Measurements from ENCODE around the gene PEAR1. TPM values are rescaled to one million over a fixed set of nuclear protein-coding genes. Genes with fewer than 3 reads are reported as not detected.

Gene PEAR1
- total and polyA plus RNA-seq, 2 donors = 0.61 to 2.5 TPM

- peaks cover 51 to 96% of the 10 kb centered on the region in 2 donors for H3K27me3 ChIP-seq (ENCODE audit: control insufficient read depth in 2 of 2, insufficient read depth in 1 of 2, low read length in 1 of 2)
- peaks cover 0 to 21% of the 10 kb centered on the region in 2 donors for H3K4me1 ChIP-seq (ENCODE audit: control insufficient read depth in 2 of 2, insufficient read depth in 2 of 2, low read length in 2 of 2)
- WGBS = 78% methylated on average over 7 of the region's 7 CpGs
Observed at GRCh38 chr1:156847591-156848460, 45.7 kb upstream of the PEAR1 start.

GRCh38 chr1:156848461-156849150 is 44.9 kb upstream of the PEAR1 start:
- DNase-seq (ENCODE audit: low read depth in 6 of 9, low spot score in 9 of 9) = peak in 5 of 9 donors; percentile 18 to 74 (median 37)
- Histone ChIP-seq H3K4me1 (ENCODE audit: control insufficient read depth in 2 of 2, insufficient read depth in 2 of 2, low read length in 2 of 2) (peaks cover 0 to 21% of the 10 kb centered on the region in 2 donors), H3K9me3 (ENCODE audit: control insufficient read depth in 2 of 2, insufficient read depth in 1 of 2, low read length in 1 of 2) (peaks cover 0 to 12% of the 10 kb centered on the region in 2 donors), H3K27ac (ENCODE audit: low read depth in 1 of 2, low read length in 1 of 2) (no peak overlapping the region), H3K36me3 (ENCODE audit: control insufficient read depth in 2 of 2, insufficient read depth in 2 of 2, low read length in 1 of 2) (no peaks in the 10 kb centered on the region), H3K27me3 (ENCODE audit: control insufficient read depth in 2 of 2, insufficient read depth in 1 of 2, low read length in 1 of 2) (peaks cover 48 to 94% of the 10 kb centered on the region in 2 donors), H3K4me3 (ENCODE audit: low read length in 2 of 2) (no peak overlapping the region)
- WGBS = 11% methylated on average over 36 of the region's 36 CpGs

More at GRCh38 chr1:156847591-156848460, 45.7 kb upstream of the PEAR1 start:
- no peak for DNase-seq (ENCODE audit: low read depth in 6 of 9, low spot score in 9 of 9)
- H3K4me3 ChIP-seq (ENCODE audit: low read length in 2 of 2) = no peak overlapping the region
- peaks cover 0 to 12% of the 10 kb centered on the region in 2 donors for H3K9me3 ChIP-seq (ENCODE audit: control insufficient read depth in 2 of 2, insufficient read depth in 1 of 2, low read length in 1 of 2)
- no peak overlapping the region for H3K27ac ChIP-seq (ENCODE audit: low read depth in 1 of 2, low read length in 1 of 2)
- H3K36me3 ChIP-seq (ENCODE audit: control insufficient read depth in 2 of 2, insufficient read depth in 2 of 2, low read length in 1 of 2) = no peaks in the 10 kb centered on the region

- Histone ChIP-seq H3K4me1 (ENCODE audit: control insufficient read depth in 2 of 2, insufficient read depth in 2 of 2, low read length in 2 of 2) (peaks cover 0 to 21% of the 10 kb centered on the region in 2 donors), H3K9me3 (ENCODE audit: control insufficient read depth in 2 of 2, insufficient read depth in 1 of 2, low read length in 1 of 2) (peaks cover 0 to 12% of the 10 kb centered on the region in 2 donors), H3K36me3 (ENCODE audit: control insufficient read depth in 2 of 2, insufficient read depth in 2 of 2, low read length in 1 of 2) (no peaks in the 10 kb centered on the region), H3K27me3 (ENCODE audit: control insufficient read depth in 2 of 2, insufficient read depth in 1 of 2, low read length in 1 of 2) (peaks cover 48 to 94% of the 10 kb centered on the region in 2 donors), H3K4me3 (ENCODE audit: low read length in 2 of 2) (no peak overlapping the region), H3K27ac (ENCODE audit: low read depth in 1 of 2, low read length in 1 of 2) (no peak overlapping the region)
- WGBS = 28% methylated on average over 23 of the region's 23 CpGs
- DNase-seq (ENCODE audit: low read depth in 6 of 9, low spot score in 9 of 9) = no peak
Observed at GRCh38 chr1:156849151-156849496, 44.4 kb upstream of the PEAR1 start.

- peaks cover 0 to 10% of the 10 kb centered on the region in 2 donors for H3K4me1 ChIP-seq (ENCODE audit: control insufficient read depth in 2 of 2, insufficient read depth in 2 of 2, low read length in 2 of 2)
- no peak for DNase-seq (ENCODE audit: low read depth in 6 of 9, low spot score in 9 of 9)
- peaks cover 29 to 91% of the 10 kb centered on the region in 2 donors for H3K27me3 ChIP-seq (ENCODE audit: control insufficient read depth in 2 of 2, insufficient read depth in 1 of 2, low read length in 1 of 2)
Observed at GRCh38 chr1:156851779-156852417, 41.6 kb upstream of the PEAR1 start.

GRCh38 chr1:156852418-156852874 is 41.1 kb upstream of the PEAR1 start:
- 85% methylated on average over 9 of the region's 9 CpGs for WGBS
- peaks cover 0 to 10% of the 10 kb centered on the region in 2 donors for H3K4me1 ChIP-seq (ENCODE audit: control insufficient read depth in 2 of 2, insufficient read depth in 2 of 2, low read length in 2 of 2)
- H3K9me3 ChIP-seq (ENCODE audit: control insufficient read depth in 2 of 2, insufficient read depth in 1 of 2, low read length in 1 of 2) = no peaks in the 10 kb centered on the region
- H3K27me3 ChIP-seq (ENCODE audit: control insufficient read depth in 2 of 2, insufficient read depth in 1 of 2, low read length in 1 of 2) = peaks cover 29 to 91% of the 10 kb centered on the region in 2 donors
- no peak overlapping the region for H3K4me3 ChIP-seq (ENCODE audit: low read length in 2 of 2)
- H3K36me3 ChIP-seq (ENCODE audit: control insufficient read depth in 2 of 2, insufficient read depth in 2 of 2, low read length in 1 of 2) = no peaks in the 10 kb centered on the region
- no peak for DNase-seq (ENCODE audit: low read depth in 6 of 9, low spot score in 9 of 9)
- no peak overlapping the region for H3K27ac ChIP-seq (ENCODE audit: low read depth in 1 of 2, low read length in 1 of 2)

More at GRCh38 chr1:156851779-156852417, 41.6 kb upstream of the PEAR1 start:
- no peaks in the 10 kb centered on the region for H3K36me3 ChIP-seq (ENCODE audit: control insufficient read depth in 2 of 2, insufficient read depth in 2 of 2, low read length in 1 of 2)
- no peak overlapping the region for H3K27ac ChIP-seq (ENCODE audit: low read depth in 1 of 2, low read length in 1 of 2)
- 93% methylated on average over 17 of the region's 17 CpGs for WGBS
- H3K9me3 ChIP-seq (ENCODE audit: control insufficient read depth in 2 of 2, insufficient read depth in 1 of 2, low read length in 1 of 2) = no peaks in the 10 kb centered on the region
- H3K4me3 ChIP-seq (ENCODE audit: low read length in 2 of 2) = no peak overlapping the region

GRCh38 chr1:156853761-156854160 is 39.8 kb upstream of the PEAR1 start:
- Histone ChIP-seq H3K9me3 (ENCODE audit: control insufficient read depth in 2 of 2, insufficient read depth in 1 of 2, low read length in 1 of 2) (no peaks in the 10 kb centered on the region), H3K36me3 (ENCODE audit: control insufficient read depth in 2 of 2, insufficient read depth in 2 of 2, low read length in 1 of 2) (no peaks in the 10 kb centered on the region), H3K4me1 (ENCODE audit: control insufficient read depth in 2 of 2, insufficient read depth in 2 of 2, low read length in 2 of 2) (peaks cover 0 to 4% of the 10 kb centered on the region in 2 donors), H3K27ac (ENCODE audit: low read depth in 1 of 2, low read length in 1 of 2) (no peak overlapping the region), H3K4me3 (ENCODE audit: low read length in 2 of 2) (no peak overlapping the region), H3K27me3 (ENCODE audit: control insufficient read depth in 2 of 2, insufficient read depth in 1 of 2, low read length in 1 of 2) (peaks cover 29 to 91% of the 10 kb centered on the region in 2 donors)
- no peak for DNase-seq (ENCODE audit: low read depth in 6 of 9, low spot score in 9 of 9)
- WGBS = 94% methylated on average over 19 of the region's 19 CpGs

- Histone ChIP-seq H3K36me3 (ENCODE audit: control insufficient read depth in 2 of 2, insufficient read depth in 2 of 2, low read length in 1 of 2) (no peaks in the 10 kb centered on the region), H3K4me1 (ENCODE audit: control insufficient read depth in 2 of 2, insufficient read depth in 2 of 2, low read length in 2 of 2) (no peaks in the 10 kb centered on the region), H3K9me3 (ENCODE audit: control insufficient read depth in 2 of 2, insufficient read depth in 1 of 2, low read length in 1 of 2) (no peaks in the 10 kb centered on the region), H3K4me3 (ENCODE audit: low read length in 2 of 2) (no peak overlapping the region), H3K27ac (ENCODE audit: low read depth in 1 of 2, low read length in 1 of 2) (no peak overlapping the region), H3K27me3 (ENCODE audit: control insufficient read depth in 2 of 2, insufficient read depth in 1 of 2, low read length in 1 of 2) (peaks cover 32 to 91% of the 10 kb centered on the region in 2 donors)
- WGBS = 66% methylated on average over 3 of the region's 3 CpGs
- no peak for DNase-seq (ENCODE audit: low read depth in 6 of 9, low spot score in 9 of 9)
Observed at GRCh38 chr1:156854634-156855033, 38.9 kb upstream of the PEAR1 start.

- WGBS = 85% methylated on average over 3 of the region's 3 CpGs
- no peak overlapping the region for H3K27ac ChIP-seq (ENCODE audit: low read depth in 1 of 2, low read length in 1 of 2)
- no peak for DNase-seq (ENCODE audit: low read depth in 6 of 9, low spot score in 9 of 9)
- H3K9me3 ChIP-seq (ENCODE audit: control insufficient read depth in 2 of 2, insufficient read depth in 1 of 2, low read length in 1 of 2) = peaks cover 0 to 7% of the 10 kb centered on the region in 2 donors
- peaks cover 9 to 13% of the 10 kb centered on the region in 2 donors for H3K4me1 ChIP-seq (ENCODE audit: control insufficient read depth in 2 of 2, insufficient read depth in 2 of 2, low read length in 2 of 2)
- H3K4me3 ChIP-seq (ENCODE audit: low read length in 2 of 2) = no peak overlapping the region
- H3K36me3 ChIP-seq (ENCODE audit: control insufficient read depth in 2 of 2, insufficient read depth in 2 of 2, low read length in 1 of 2) = no peaks in the 10 kb centered on the region
- peaks cover 47 to 95% of the 10 kb centered on the region in 2 donors for H3K27me3 ChIP-seq (ENCODE audit: control insufficient read depth in 2 of 2, insufficient read depth in 1 of 2, low read length in 1 of 2)
Observed at GRCh38 chr1:156856282-156856785, 37.2 kb upstream of the PEAR1 start.
